A204.1 (cell line): ENCODE data around the gene ACTN2.
A peak's percentile ranks its signal among the peaks of the same experiment; 100 is the strongest.
"Not testable (repeated sequence)": the region's sequence is repeated elsewhere in the genome, so short reads cannot be mapped to it uniquely, and the experiment has no call there.

Experiments used
- FAIRE-seq: peaks from 2 replicates; lab custom pipeline; 2012; peaks lifted over from hg19 to GRCh38; lab: Jason Lieb, UNC

The ACTN2 gene

DNA sequence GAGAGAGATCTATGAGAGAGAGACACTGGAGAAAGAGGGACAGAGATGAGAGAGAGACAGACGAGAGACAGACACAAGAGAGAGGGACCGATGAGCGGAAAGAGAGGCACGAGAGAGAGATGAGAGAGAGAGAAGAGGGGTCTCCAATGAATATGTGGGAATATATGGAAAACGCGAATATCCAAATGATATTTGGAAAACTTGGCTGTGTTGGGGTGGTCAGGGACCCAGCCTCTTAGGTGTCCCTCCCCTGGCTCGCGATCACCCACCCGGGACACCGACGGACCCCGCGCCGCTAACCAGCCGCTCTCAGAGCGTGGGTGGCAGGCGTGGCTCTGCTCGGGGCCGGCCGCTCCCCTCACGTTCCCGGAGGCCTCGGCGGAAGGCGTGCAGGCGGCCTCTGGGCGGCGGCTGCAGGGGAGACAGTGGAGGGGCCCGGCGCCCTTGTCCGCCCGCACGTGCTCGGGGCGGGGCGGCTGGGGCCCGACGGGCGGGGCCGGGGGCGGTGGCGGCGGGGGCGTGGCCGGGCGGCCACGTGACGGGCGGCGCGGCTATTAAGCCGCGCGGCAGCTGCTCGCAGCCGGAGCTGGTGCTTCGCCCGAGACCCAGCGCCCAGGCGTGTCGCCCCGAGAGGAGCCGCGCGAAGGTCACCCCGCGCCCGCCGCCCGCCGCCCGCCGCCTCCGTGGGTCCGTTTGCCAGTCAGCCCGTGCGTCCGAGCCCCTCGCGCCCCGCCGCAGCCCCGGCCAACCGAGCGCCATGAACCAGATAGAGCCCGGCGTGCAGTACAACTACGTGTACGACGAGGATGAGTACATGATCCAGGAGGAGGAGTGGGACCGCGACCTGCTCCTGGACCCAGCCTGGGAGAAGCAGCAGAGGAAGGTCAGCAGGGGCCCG is at the start of gene ACTN2:
TSS of gene ACTN2 (plus strand) at position 583 of the 898 bp plus-strand sequence. CDS start at position 758, 175 bp downstream.
- no peak for FAIRE-seq

DNA sequence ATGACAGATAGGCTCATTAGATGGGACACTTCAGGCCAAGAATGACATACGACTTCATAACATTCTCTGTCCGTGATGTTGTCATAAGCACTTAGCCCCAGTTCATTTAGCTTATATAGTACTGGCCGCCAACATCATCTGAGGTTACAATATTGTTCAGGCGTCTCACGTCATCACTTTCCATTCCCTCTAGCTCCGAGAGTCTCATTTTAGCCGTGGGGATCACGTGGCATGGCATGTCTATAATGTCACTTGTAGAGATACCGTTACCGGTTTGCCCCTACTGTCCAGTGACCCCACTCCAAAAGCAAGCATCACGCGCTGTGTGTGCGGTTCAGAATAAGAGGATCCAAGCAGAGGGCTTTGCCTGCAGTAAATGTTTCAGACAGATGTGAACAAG is 47.4 kb upstream of the ACTN2 start:
- FAIRE-seq = no peak

DNA sequence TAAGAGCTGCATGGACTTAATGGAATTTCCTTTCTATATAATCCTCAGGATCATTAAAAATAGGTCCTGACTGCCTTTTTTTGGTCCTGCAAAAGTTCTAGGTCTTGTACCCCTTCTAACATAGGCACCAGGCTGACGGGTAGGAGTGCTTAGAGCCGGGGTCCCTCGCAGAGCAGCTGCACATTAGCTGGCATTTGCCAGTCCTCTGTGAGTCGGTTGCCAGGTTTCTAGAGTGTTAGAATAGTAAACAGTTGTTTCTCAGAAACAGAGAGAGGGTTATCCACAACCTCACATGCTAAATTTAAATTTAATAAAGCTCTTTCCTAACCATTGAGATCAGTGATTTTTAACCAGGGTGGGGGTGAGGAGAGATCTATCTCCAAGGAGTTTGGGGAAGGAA is 46.6 kb upstream of the ACTN2 start:
- FAIRE-seq = no peak

DNA sequence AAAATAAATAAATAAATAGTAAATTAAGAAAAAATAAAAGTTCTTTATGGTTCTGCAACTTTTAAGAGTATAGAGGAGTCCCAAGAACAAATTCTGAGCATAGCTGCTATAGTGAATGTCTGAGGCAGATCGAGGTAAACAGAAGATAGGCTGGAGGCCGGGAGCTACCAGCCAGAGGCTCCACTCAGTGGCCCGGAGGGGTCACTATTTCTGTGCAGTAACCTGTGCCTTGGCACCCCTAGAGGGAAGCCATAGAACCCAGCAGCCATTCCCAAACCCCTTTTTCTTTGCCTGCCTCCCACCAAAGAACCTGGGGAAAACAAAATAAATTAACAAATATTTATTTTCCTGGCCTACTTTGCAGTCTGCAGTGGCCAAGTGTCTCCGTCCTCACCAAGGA is 43.5 kb upstream of the ACTN2 start:
- no peak for FAIRE-seq

DNA sequence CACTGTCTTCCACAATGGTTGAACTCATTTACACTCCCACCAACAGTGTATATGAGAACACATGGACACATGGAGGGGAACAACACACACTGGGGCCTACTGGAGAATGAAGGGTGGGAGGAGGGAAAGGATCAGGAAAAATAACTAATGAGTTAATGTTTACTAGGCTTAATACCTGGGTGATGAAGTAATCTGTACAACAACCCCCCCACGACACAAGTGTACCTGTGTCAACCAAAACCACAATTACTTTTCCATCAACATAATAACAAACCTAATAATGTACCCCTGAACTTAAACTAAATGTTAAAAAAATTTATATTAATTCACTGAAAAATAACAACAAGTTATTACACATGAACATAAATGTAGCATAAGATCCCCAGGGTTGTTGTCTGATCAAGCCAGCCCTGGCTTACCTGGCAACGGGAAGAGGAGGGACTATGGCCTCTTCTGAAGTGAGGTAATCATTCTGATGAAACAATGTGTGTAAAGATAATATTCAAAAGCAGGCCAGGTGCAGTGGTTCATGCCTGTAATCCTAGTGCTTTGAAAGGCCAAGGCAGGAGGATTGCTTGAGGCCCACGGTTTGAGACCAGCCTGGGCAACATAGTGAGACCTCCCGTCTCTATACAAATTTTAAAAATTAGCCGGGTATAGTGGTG is 41.2 kb upstream of the ACTN2 start:
- FAIRE-seq = no peak

DNA sequence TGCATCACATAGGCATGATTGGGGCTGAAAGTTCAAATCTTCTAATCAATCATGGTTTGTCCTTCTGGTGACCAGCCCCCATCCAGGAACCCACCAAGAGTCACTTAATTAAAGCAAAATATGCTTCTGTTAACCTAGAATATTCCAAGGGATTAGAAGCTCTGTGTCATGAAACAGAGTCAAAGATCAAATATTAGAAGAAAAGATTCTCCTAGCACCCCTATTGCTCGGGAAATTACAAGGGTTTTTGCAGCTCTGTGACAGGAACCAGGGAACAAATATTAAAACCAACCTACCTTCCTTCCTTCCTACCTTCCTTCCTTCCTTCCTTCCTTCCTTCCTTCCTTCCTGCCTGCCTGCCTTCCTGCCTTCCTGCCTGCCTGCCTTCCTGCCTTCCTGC is 31.8 kb upstream of the ACTN2 start:
- FAIRE-seq = no peak

DNA sequence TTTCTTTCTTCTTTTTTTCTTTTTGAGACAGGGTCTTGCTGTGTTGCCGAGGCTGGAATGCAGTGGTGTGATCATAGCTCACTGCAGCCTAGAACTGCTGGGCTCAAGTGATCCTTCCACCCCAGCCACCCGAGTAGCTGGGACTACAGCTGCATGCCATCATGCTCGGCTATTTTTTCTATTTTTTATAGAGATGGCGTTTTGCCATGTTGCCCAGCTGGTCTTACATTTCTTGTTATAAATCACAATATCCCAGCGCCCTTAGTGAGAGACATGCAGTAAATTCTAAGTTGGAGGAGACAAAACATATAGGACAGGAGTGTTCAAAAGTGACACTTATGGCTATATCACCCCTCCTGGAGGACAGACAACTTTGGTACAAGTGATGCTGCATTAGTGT is 31.3 kb upstream of the ACTN2 start:
- no peak for FAIRE-seq

DNA sequence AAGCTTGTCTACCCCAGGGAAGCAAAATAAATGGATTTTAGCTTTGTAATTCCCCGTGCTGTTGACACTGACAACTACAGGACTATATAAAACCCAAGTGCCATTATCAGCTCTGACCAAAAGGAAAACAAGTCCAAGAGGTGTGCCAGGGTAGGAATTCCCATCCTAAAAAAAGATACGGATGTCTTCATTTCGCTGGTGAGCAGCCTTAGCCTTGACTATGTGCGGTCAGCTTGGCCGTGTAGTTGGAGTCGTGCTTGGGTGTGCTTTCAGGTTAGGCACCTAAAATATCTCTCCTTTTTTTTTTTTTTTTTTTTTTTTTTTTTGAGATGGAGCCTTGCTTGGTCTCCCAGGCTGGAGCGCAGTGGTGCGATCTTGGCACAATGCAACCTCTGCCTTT is 28.9 kb upstream of the ACTN2 start:
- FAIRE-seq = no peak

DNA sequence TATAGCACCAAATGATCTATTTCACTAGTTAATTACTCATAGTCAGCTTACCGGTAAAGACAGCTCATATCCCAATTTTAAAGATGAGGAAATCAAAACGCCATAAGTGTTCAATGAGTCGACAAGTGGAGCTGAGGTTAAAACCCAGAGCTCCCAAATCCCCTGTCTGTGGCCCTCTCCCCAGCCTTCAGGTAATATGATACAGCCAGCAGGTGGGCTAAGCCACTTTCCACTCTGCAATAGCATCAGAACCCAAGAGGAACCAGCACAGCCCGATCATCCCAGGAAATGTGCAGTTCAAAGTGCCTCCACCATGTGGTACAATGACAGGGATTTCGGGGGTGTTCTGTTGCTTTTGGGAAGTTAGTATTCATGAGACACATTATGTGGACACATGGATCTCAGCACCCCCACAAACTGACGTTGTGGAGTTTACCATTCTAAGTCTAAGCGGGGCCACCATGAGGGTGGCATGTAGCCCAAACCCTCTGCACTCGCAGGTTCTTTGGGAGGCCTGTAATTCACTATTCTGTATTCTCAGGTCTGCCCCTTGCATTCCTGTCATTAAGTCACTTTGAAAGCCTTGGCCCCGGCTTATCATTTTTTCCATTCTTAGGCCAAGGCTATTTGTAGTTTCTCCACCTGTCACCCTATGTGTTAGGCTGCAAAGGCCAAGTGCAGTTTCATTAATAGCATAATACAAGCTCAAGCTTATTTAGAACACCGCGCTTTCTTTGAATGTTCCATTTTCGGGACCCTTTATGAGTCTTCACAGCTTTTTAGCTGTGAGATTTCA is 26.3 kb upstream of the ACTN2 start:
- no peak for FAIRE-seq

DNA sequence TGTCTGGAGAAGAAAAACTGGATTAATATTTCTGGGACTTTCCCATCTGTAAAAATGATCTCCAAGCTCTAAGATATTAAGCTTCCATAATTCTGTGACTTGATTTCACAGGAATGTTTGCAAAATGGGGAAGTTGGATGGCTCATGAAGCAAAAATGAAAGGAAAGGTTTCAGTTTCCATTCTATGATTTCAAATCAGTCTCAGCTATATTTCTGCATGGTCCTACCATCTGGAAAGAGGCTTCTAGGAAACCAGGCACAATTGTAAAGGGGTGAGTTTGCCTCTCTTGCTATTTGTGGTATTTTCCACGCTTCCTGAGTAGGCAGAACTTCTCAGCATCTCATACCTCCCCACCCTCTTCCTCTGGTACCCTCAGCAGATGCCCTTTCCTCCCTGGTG is 22.4 kb upstream of the ACTN2 start:
- peak; percentile 30 for FAIRE-seq

DNA sequence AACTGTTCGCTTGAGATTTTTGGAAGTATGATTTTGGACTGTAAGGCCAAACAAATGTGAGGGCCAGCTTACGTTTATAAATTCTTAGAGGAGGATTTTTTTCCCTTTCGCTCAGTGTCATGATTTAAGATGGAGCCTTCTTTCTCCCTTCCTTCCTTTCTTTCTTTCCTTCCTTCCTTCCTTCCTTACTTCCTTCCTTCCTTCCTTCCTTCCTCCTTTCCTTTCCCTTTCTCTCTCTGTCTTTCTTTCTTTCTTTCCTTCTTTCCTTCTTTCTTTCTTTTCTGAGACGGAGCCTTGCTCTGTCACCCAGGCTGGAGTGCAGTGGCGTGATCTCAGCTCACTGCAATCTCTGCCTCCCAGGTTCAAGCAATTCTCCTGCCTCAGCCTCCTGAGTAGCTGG is 17.4 kb upstream of the ACTN2 start:
- not testable (repeated sequence) for FAIRE-seq

DNA sequence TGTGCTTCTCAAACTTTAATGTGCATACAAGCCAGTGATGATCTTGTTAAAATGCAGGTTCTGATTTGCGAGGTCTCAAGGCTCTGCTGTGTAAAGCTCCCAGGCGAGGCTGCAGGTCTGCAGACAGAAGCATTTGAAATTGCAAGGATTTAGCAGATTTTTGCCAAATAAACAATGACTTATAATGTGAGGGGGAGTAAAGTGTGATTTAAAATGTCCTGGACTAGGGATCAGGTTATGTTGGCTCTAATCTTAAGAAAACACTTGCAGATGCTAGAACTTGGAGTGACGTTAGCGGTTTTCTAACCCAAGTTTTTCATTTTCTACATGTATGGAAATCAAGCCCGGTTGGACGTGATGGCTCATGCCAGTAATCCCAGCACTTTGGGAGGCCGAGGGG is 16.2 kb upstream of the ACTN2 start:
- no peak for FAIRE-seq

DNA sequence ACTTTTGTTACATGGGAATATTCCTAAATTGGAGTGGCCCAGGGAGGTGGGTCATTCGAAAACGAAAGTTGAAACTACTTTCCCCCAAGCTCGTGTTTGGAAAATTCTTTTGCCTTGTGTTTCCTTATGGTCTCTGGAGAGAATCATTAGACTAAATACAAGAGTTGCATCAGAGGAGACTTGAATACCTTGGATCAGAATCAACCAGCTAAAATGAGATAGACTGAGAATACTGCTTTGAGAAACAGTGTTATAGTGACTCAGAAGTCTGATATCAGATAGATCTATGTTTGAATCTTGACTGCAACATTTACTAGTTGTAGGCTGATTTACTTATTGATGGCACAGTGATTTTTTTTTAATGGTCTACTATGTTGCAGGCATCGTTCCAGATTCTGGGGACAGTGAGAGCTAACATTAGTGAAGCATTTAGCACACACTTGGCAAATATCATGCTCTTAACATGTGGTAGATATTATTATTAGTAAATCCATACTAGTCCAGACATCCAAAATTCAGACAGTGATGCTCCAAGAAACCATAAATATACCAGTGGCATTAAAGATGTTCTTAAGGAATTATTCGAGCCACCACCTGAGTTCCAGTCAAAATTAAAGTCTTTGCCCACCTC is 12.9 kb upstream of the ACTN2 start:
- FAIRE-seq = no peak

DNA sequence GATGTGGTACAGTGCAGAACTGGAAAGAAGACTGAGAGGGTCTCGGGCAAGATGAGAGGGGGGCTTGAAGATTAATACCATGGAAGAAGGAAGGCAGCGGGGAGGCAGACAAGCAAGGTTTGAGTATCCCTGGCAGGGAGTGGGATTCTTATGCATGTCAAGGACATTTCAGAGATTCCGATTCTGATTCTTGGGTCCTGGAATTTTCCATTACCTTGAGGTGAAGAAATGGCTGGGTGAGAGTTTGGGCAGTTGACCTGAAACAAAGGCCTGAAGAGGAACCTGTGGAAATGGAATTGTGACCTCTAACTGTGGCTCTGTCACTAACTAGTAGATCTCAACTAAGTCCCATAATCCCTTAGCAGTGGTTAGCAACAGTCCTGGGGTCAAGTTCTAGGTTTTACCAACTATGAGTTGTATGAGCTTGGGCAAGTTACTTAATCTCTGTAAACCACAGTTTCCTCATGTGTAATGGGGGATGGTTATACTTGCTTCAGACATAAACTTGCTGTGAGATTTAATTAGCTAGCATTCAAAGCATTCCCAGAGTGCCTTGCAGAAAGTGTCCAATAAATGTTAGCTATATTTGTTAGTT is 8.6 kb upstream of the ACTN2 start:
- FAIRE-seq = no peak

DNA sequence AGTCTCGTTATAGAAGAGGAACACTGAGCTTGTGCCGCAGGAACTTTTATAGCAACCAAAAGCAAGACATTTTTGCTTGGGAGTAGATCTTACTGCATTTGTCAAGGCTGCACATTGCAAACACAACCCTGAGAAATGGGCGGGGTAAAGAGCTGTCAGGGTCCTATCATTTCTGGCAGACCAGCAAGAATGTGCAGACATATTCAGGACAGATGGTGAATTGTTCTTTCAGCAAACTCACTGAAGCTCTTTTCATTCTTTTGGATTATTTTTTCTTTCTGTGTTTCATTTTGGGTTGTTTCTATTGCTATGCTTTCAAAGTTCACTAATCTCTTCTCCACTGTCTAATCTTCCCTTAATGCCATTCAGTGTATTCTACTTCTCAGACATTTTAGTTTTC is 5.1 kb upstream of the ACTN2 start:
- FAIRE-seq = no peak

DNA sequence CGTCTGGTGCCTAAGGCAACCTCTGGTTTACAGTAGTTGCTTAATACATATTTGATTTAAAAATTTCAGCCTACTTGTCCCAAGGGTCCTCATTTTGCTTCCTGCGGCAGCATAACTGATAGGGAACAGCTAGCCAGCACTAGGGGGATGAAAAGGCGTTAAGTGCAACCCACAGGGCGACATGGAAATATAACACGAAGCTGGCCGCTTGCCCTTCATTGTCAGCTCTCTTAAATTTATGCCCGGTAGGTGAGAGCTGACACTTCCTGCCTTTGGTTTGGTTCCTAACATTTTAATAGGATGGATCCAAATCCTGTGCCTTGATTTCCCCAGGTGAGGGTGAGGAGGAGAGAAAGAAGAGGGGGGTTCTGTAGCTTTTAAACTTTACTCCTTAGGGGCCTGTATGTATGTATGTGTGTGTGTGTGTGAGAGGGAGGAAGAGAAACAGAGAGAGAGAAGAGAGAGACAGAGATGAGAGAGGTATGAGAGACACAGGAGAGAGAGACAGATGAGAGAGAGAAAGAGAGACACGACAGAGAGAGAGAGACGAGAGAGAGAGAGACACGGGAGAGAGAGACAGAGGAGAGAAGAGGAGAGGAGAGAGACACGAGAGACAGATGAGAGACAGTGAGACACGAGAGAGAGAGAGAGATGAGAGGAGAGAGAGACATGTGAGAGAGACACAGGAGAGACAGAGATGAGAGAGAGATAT is 938 bp upstream of the ACTN2 start:
- no peak for FAIRE-seq

DNA sequence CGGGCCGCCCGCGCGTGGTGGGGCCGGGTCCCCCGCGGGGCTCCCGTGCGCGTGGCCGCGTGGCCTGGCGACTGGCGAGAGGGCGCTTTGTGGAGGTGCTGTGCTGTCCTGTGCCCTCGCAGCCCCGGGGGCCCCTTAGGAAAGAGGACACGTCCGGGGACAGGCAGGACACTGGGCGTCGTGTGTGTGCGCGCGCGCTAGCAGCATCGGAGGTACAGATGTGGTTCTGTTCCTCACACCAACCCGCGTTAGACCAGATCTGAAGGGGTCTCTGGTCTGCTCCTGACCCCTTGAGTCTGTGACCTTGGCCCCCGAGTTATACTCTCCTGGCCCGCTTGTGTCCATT is 489 bp downstream of the ACTN2 start:
- FAIRE-seq = no peak

DNA sequence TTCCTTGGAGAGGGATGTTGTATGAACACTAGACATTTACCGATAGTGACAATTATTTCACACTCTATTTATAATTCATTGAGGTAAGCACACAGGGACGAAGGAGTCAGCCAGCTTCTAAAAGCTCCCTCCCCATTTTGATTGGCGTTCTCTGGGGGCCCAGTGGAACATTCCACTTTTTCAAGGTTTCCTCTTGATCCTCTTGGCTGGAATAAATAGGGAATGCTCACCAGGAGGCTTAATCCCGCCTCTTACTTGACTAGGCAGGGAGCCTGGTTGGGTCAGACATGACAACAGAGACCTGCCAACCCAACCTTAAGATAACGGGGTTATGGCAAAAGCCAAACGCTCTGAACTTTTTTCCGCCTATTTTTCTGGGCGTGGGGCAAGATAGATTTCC is 974 bp downstream of the ACTN2 start:
- FAIRE-seq = no peak

DNA sequence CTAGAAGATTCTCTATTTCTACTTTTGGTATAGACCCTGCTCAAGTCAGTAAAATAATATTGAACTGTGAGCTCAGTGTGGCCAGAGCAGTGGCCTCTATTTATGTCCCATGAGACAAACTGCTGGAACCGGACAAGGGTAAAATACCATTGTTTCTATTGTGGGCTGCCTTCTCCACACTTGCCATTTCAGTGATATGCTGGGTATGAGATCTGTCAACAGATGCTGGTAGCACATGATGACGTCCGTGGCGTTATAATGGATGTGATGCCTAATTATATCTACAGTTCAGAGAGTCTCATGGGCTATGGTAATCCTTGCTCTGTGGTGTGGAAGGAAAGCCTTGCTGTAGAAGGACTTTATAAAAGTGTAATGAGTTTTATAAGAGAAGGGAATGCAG is 2.4 kb downstream of the ACTN2 start:
- FAIRE-seq = no peak

DNA sequence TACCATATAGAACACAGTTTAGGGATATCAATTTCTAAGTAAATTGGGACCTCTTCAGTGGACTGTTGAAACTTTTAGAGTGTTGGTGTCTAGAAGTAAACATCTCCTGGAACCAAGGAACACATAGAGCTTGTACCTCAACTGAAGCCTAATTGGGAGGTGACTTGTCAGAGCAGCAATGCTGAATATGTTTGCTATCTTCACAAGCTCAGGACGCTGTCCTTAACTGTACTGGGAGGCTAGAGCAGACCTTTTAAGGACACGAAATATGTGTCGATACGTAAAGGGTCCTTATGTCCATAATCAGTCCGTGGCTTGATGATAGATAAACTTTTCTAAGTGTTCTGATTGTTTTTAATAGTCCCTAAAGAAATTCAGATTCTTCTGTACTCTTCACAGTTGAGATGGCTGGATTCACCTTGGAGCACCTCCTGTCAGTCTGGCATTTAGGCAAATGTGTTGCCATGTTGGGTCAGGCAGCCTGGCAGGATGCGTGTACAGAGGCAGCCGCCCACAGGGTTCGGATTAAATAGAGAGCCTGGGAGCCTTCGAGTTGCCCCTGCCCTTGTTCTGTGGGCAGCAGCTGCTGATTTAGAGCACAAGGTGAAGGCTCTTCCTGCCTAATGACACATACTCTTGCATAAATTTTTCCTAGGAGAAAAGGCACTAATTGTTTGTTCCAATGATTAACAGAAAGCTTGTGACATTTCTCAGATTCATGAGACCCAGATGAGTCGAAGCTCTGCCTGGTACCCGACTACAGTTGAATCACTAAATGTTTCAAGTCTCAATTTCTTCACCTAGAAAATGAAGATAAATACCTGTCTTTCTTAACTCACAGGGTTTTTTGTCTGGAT is 3.6 kb downstream of the ACTN2 start:
- FAIRE-seq = no peak

DNA sequence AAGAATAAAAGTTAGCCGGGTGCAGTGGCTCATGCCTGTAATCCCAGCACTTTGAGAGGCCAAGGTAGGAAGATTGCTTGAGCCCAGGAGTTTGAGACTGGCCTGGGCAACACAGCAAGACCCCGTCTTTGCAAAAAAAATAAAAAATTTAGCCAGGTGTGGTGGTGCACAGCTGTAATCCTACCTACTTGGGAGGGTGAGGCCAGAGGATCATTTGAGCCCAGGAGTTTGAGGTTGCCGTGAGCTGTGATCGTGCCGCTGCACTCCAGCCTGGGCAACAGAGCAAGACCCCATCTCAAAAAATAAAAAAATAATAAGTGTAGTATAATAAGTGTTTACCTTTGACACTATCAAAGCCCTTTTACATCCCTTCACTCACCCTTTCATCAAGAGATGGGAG is 5.0 kb downstream of the ACTN2 start:
- no peak for FAIRE-seq
